Erythroblast (primary cell): Measurements from ENCODE around the gene P4HTM.

ENCODE experiments used
- DNase-seq, 2 experiments: peaks; one replicate each; lab custom pipeline; 2025; lab: John Stamatoyannopoulos, UW
- GATA1 ChIP-seq: IDR thresholded peaks from 2 replicates; pipeline ENCODE4 v1.6.1; 2011; ENCODE audit warnings: low read depth, mild to moderate bottlenecking, control low read depth, low read length, moderate library complexity
- POLR2A ChIP-seq: IDR thresholded peaks from 2 replicates; pipeline ENCODE4 v1.6.1; 2011; ENCODE audit warnings: mild to moderate bottlenecking, low read length

P4HTM gene

GRCh38 chr3:48989796-48990635, at the start of gene P4HTM:
Gene P4HTM, plus strand, starts transcription at chr3:48990241. Its CDS starts 16 bp downstream, at chr3:48990257.
- peak; percentile 90 to 94 for DNase-seq
- TF ChIP-seq GATA1 = no peak
- peak; percentile 89 for TF ChIP-seq POLR2A

GRCh38 chr3:48945432-48945831, 44.6 kb upstream of the P4HTM start:
- DNase-seq = no peak
- TF ChIP-seq GATA1 = no peak
- TF ChIP-seq POLR2A = no peak

GRCh38 chr3:48945891-48946549, 44.0 kb upstream of the P4HTM start:
- no peak for DNase-seq
- TF ChIP-seq GATA1 (no peak), POLR2A (no peak)

- TF ChIP-seq POLR2A (no peak), GATA1 (no peak)
- DNase-seq = no peak
Observed at GRCh38 chr3:48949376-48949717, 40.7 kb upstream of the P4HTM start.

GRCh38 chr3:48950051-48950450, 40.0 kb upstream of the P4HTM start:
- no peak for TF ChIP-seq POLR2A
- no peak for TF ChIP-seq GATA1
- DNase-seq = no peak

- no peak for DNase-seq
- TF ChIP-seq POLR2A = no peak
- no peak for TF ChIP-seq GATA1
Observed at GRCh38 chr3:48951764-48952163, 38.3 kb upstream of the P4HTM start.

- TF ChIP-seq POLR2A (no peak), GATA1 (no peak)
- peak; percentile 37 to 68 for DNase-seq
Observed at GRCh38 chr3:48952510-48953118, 37.4 kb upstream of the P4HTM start.

GRCh38 chr3:48957006-48957705, 32.9 kb upstream of the P4HTM start:
- TF ChIP-seq GATA1 = no peak
- no peak for DNase-seq

GRCh38 chr3:48960841-48961413, 29.1 kb upstream of the P4HTM start:
- TF ChIP-seq POLR2A (no peak), GATA1 (no peak)
- DNase-seq = no peak

GRCh38 chr3:48962340-48962739, 27.7 kb upstream of the P4HTM start:
- TF ChIP-seq GATA1 (no peak), POLR2A (no peak)
- DNase-seq = no peak

- TF ChIP-seq POLR2A = no peak
- TF ChIP-seq GATA1 = no peak
- DNase-seq = no peak
Observed at GRCh38 chr3:48962939-48963338, 27.1 kb upstream of the P4HTM start.

- TF ChIP-seq POLR2A = no peak
- no peak for TF ChIP-seq GATA1
- no peak for DNase-seq
Observed at GRCh38 chr3:48963591-48963990, 26.4 kb upstream of the P4HTM start.

- TF ChIP-seq POLR2A = no peak
- TF ChIP-seq GATA1 = no peak
- no peak for DNase-seq
Observed at GRCh38 chr3:48966367-48966766, 23.7 kb upstream of the P4HTM start.

- TF ChIP-seq GATA1 = no peak
- TF ChIP-seq POLR2A = no peak
- DNase-seq = no peak
Observed at GRCh38 chr3:48966876-48967361, 23.1 kb upstream of the P4HTM start.
